NCI-H146 treated with DMSO at 0.1 percent for 48 hours (cell line): ENCODE data around the gene SIRT6.
"Not testable (repeated sequence)": the region's sequence is repeated elsewhere in the genome, so short reads cannot be mapped to it uniquely, and the experiment has no call there.

ENCODE experiments used
- DNase-seq: peaks from one replicate; lab custom pipeline; 2025; ENCODE audit not compliant: unreplicated experiment; lab: John Stamatoyannopoulos, UW

SIRT6 gene

GRCh38 chr19:4175669-4175931 lies 6.8 kb downstream of the SIRT6 start:
- DNase-seq = no peak

- no peak for DNase-seq
Observed at GRCh38 chr19:4174895-4175668, 7.3 kb downstream of the SIRT6 start.

GRCh38 chr19:4174213-4174894 lies 8.0 kb downstream of the SIRT6 start:
- no peak for DNase-seq

GRCh38 chr19:4173479-4174212 lies 8.7 kb downstream of the SIRT6 start:
- no peak for DNase-seq

- DNase-seq = no peak
Observed at GRCh38 chr19:4172861-4173473, 9.4 kb downstream of the SIRT6 start.

- no peak for DNase-seq
Observed at GRCh38 chr19:4171676-4172075, 10.7 kb downstream of the SIRT6 start.

- DNase-seq = no peak
Observed at GRCh38 chr19:4164262-4164661, 18.1 kb downstream of the SIRT6 start.

- DNase-seq = no peak
Observed at GRCh38 chr19:4161415-4162077, 20.8 kb downstream of the SIRT6 start.

- DNase-seq = not testable (repeated sequence)
Observed at GRCh38 chr19:4157971-4158370, 24.4 kb downstream of the SIRT6 start.

GRCh38 chr19:4157164-4157563 lies 25.2 kb downstream of the SIRT6 start:
- no peak for DNase-seq

- DNase-seq = no peak
Observed at GRCh38 chr19:4154571-4155312, 27.6 kb downstream of the SIRT6 start.

- DNase-seq = no peak
Observed at GRCh38 chr19:4152241-4152998, 29.9 kb downstream of the SIRT6 start.

GRCh38 chr19:4151623-4152022 lies 30.7 kb downstream of the SIRT6 start:
- no peak for DNase-seq

GRCh38 chr19:4149518-4150288 lies 32.7 kb downstream of the SIRT6 start:
- no peak for DNase-seq

GRCh38 chr19:4144666-4145249 lies 37.6 kb downstream of the SIRT6 start:
- no peak for DNase-seq

GRCh38 chr19:4142916-4143315 lies 39.4 kb downstream of the SIRT6 start:
- DNase-seq = not testable (repeated sequence)

GRCh38 chr19:4140237-4140711 lies 42.1 kb downstream of the SIRT6 start:
- DNase-seq = peak; percentile 49

GRCh38 chr19:4139614-4140236 lies 42.6 kb downstream of the SIRT6 start:
- no peak for DNase-seq
